ENCODE results near the gene KCNQ2. TPM values are rescaled to one million over a fixed set of nuclear protein-coding genes. Genes with fewer than 3 reads are reported as not detected.

The KCNQ2 gene
- total RNA-seq, 1 experiment from 2014 or later = 86.5 TPM

DNA sequence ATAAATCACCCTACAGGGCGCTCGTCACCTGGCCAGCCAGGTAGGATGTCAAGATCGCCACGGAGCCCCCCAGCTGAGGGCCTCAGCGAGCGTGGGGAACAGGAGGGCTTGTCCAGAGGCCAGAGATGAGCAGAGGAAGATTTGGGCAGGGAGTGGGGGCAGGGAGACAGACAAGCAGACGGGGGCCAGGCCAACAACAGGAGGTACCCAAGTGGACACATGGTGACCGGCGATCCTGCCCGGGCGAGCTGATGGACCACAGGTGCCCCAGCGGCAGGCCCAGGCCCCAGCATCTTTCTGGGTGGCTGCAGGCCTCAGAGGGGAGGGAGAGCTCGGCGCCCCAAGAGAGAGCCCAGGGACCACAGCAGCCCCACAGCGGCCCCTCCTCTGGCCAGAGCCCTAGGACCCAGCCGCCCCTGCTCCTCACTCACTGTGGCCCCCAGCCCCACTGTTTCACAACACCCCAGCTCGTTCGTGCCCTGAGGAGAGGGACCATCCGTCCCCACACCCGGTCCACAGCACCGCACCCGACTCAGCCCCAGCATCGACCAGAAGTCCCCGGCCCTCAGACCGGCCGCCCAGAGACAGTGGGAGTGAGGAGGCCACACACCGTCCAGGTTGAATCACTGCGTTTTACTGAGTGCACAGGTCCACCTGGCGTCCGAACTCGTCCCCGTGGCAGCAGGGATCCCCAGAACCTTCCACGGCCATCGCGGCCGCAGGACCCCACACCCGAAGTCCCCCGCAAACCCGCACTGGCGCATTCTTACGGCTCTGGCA is 72.7 kb downstream of the KCNQ2 start:
- Histone ChIP-seq H3K4me3 (replicated peaks in 1 of 2; ENCODE audit: low read depth in 1 of 2, low read length in 2 of 2) (no peak overlapping the region), H3K79me2 (ENCODE audit: insufficient read depth, low read length) (no peaks in the 10 kb centered on the region), H4K20me1 (ENCODE audit: insufficient read depth) (no peaks in the 10 kb centered on the region), H3K9me2 (ENCODE audit: insufficient read depth) (no peaks in the 10 kb centered on the region), H3K27me3 (ENCODE audit: insufficient read depth, low read length) (no peaks in the 10 kb centered on the region), H2AFZ (ENCODE audit: low read depth, low read length, poor library complexity, severe bottlenecking) (no peak overlapping the region), H3K4me1 (ENCODE audit: control insufficient read depth in 1 of 2, insufficient read depth in 2 of 2, low read length in 2 of 2) (no peaks in the 10 kb centered on the region), H3K9ac (ENCODE audit: low read length) (no peak overlapping the region), H3K4me2 (ENCODE audit: low read length) (no peak overlapping the region), H3K27ac (ENCODE audit: low read depth, low read length) (no peak overlapping the region), H3K9me3 (ENCODE audit: control insufficient read depth in 1 of 2, insufficient read depth in 1 of 2, low read depth in 1 of 2, low read length in 2 of 2) (no peaks in the 10 kb centered on the region), H3K36me3 (ENCODE audit: control insufficient read depth in 1 of 2, insufficient read depth in 2 of 2, low read length in 2 of 2) (no peaks in the 10 kb centered on the region)
- DNase-seq (ENCODE audit: low read depth, low spot score) (no peak), ATAC-seq (no peak)
- no peak for TF ChIP-seq CEBPB (IDR thresholded peaks at IDR 0.05; ENCODE audit: low read depth)
- TF ChIP-seq YY1 (IDR thresholded peaks at IDR 0.05; ENCODE audit: extremely low read depth, insufficient replicate concordance, low read depth, low read length) = no peak
- no peak for TF ChIP-seq ZFX (IDR thresholded peaks at IDR 0.05)
- no peak for TF ChIP-seq ZNF274 (IDR thresholded peaks at IDR 0.05; ENCODE audit: low read depth, low read length)
- no peak for TF ChIP-seq SIN3A (IDR thresholded peaks at IDR 0.05; ENCODE audit: low read depth)
- TF ChIP-seq, protein P1, sequence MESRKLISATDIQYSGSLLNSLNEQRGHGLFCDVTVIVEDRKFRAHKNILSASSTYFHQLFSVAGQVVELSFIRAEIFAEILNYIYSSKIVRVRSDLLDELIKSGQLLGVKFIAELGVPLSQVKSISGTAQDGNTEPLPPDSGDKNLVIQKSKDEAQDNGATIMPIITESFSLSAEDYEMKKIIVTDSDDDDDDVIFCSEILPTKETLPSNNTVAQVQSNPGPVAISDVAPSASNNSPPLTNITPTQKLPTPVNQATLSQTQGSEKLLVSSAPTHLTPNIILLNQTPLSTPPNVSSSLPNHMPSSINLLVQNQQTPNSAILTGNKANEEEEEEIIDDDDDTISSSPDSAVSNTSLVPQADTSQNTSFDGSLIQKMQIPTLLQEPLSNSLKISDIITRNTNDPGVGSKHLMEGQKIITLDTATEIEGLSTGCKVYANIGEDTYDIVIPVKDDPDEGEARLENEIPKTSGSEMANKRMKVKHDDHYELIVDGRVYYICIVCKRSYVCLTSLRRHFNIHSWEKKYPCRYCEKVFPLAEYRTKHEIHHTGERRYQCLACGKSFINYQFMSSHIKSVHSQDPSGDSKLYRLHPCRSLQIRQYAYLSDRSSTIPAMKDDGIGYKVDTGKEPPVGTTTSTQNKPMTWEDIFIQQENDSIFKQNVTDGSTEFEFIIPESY (IDR thresholded peaks at IDR 0.05; ENCODE audit: extremely low read depth, insufficient replicate concordance, low read length) = no peak
- TF ChIP-seq JUND (IDR thresholded peaks at IDR 0.05) = no peak
- no peak for TF ChIP-seq EZH2phosphoT487 (IDR thresholded peaks at IDR 0.05; ENCODE audit: borderline replicate concordance)
- TF ChIP-seq SRF (IDR thresholded peaks at IDR 0.05; ENCODE audit: low read depth) = no peak
- no peak for TF ChIP-seq TCF7L2 (IDR thresholded peaks at IDR 0.05; ENCODE audit: borderline replicate concordance, extremely low read depth, insufficient read depth, insufficient read length)
- TF ChIP-seq RAD21 (IDR thresholded peaks at IDR 0.05; ENCODE audit: low read depth) = no peak
- TF ChIP-seq, protein P2, sequence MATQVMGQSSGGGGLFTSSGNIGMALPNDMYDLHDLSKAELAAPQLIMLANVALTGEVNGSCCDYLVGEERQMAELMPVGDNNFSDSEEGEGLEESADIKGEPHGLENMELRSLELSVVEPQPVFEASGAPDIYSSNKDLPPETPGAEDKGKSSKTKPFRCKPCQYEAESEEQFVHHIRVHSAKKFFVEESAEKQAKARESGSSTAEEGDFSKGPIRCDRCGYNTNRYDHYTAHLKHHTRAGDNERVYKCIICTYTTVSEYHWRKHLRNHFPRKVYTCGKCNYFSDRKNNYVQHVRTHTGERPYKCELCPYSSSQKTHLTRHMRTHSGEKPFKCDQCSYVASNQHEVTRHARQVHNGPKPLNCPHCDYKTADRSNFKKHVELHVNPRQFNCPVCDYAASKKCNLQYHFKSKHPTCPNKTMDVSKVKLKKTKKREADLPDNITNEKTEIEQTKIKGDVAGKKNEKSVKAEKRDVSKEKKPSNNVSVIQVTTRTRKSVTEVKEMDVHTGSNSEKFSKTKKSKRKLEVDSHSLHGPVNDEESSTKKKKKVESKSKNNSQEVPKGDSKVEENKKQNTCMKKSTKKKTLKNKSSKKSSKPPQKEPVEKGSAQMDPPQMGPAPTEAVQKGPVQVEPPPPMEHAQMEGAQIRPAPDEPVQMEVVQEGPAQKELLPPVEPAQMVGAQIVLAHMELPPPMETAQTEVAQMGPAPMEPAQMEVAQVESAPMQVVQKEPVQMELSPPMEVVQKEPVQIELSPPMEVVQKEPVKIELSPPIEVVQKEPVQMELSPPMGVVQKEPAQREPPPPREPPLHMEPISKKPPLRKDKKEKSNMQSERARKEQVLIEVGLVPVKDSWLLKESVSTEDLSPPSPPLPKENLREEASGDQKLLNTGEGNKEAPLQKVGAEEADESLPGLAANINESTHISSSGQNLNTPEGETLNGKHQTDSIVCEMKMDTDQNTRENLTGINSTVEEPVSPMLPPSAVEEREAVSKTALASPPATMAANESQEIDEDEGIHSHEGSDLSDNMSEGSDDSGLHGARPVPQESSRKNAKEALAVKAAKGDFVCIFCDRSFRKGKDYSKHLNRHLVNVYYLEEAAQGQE (IDR thresholded peaks at IDR 0.05; ENCODE audit: low read depth) = no peak
- no peak for TF ChIP-seq SP1 (IDR thresholded peaks at IDR 0.05; ENCODE audit: low read depth)
- TF ChIP-seq, protein P3, sequence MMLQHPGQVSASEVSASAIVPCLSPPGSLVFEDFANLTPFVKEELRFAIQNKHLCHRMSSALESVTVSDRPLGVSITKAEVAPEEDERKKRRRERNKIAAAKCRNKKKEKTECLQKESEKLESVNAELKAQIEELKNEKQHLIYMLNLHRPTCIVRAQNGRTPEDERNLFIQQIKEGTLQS (IDR thresholded peaks at IDR 0.05) = no peak
- TF ChIP-seq CBX3 (IDR thresholded peaks at IDR 0.05; ENCODE audit: low read depth) = no peak
- TF ChIP-seq, protein P4, sequence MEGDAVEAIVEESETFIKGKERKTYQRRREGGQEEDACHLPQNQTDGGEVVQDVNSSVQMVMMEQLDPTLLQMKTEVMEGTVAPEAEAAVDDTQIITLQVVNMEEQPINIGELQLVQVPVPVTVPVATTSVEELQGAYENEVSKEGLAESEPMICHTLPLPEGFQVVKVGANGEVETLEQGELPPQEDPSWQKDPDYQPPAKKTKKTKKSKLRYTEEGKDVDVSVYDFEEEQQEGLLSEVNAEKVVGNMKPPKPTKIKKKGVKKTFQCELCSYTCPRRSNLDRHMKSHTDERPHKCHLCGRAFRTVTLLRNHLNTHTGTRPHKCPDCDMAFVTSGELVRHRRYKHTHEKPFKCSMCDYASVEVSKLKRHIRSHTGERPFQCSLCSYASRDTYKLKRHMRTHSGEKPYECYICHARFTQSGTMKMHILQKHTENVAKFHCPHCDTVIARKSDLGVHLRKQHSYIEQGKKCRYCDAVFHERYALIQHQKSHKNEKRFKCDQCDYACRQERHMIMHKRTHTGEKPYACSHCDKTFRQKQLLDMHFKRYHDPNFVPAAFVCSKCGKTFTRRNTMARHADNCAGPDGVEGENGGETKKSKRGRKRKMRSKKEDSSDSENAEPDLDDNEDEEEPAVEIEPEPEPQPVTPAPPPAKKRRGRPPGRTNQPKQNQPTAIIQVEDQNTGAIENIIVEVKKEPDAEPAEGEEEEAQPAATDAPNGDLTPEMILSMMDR (IDR thresholded peaks at IDR 0.05 in 2 of 3, conservative IDR thresholded peaks at IDR 0.05 in 1 of 3; ENCODE audit: borderline replicate concordance in 1 of 3, insufficient read depth in 1 of 3, low read depth in 2 of 3, low read length in 2 of 3) = no peak
- TF ChIP-seq POLR2AphosphoS5 (IDR thresholded peaks at IDR 0.05; ENCODE audit: low read depth, low read length) = no peak
- TF ChIP-seq, protein P5, sequence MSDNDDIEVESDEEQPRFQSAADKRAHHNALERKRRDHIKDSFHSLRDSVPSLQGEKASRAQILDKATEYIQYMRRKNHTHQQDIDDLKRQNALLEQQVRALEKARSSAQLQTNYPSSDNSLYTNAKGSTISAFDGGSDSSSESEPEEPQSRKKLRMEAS (IDR thresholded peaks at IDR 0.05) = no peak
- intact Hi-C loops (cut with micrococcal nuclease) = no loop called here
- no TSS peak for BruUV-seq (replicated peaks)
- POLR2A ChIA-PET = no interaction called here
- RAD21 ChIA-PET (ENCODE audit: low non-redundant PET in 1 of 2, low total read pairs in 2 of 2, uncharacterized antibody in 2 of 2, unreplicated experiment in 2 of 2) = no interaction called here
- CTCF ChIA-PET = no interaction called here

Measured in HCT116 (cell line).